GM11168 (cell line): Measurements from ENCODE around the gene FNTB.

Experiments
- in situ Hi-C: fragments of 300-500 bp; cut with MboI; formaldehyde crosslinking; loops from one replicate; pipeline ENCODE4 v1.12.0; 2022; ENCODE audit warnings: low sequenced_read_pairs; ENCODE audit not compliant: unreplicated experiment

The FNTB gene

GRCh38 chr14:65106736-65107135, 120.0 kb downstream of the FNTB start:
- in situ Hi-C loops, result no loop called here

- in situ Hi-C loops, result no loop called here
Measured at GRCh38 chr14:65107200-65107599, 120.5 kb downstream of the FNTB start.

- in situ Hi-C loops, result no loop called here
Measured at GRCh38 chr14:65109357-65109756, 122.7 kb downstream of the FNTB start.

DNA sequence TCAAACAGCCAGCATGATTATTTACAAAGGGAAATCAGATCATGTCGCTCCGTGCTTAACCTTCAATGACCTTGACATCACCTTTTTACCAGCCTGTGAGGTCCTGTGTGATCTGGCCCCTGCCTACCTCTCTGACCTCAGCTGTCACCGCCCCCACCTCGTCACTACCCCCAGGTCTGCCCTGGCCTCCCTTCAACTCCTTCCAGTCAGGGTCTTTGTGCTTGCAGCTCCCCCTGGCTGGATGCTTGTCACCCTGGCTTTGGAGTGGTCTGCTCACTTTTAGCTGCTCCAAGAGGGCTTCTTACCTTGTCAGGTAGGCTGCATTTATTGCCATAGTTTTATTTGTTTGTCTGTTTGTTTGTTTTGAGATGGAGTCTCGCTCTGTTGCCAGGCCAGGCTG, 123.8 kb downstream of the FNTB start:
- in situ Hi-C loops, result no loop called here
